ENCODE results near the gene CTU1. TPM values are rescaled to one million over a fixed set of nuclear protein-coding genes. Genes with fewer than 3 reads are reported as not detected.
"Not testable (repeated sequence)": the region's sequence is repeated elsewhere in the genome, so short reads cannot be mapped to it uniquely, and the experiment has no call there.

The CTU1 gene
- 9.2 TPM for total RNA-seq

DNA sequence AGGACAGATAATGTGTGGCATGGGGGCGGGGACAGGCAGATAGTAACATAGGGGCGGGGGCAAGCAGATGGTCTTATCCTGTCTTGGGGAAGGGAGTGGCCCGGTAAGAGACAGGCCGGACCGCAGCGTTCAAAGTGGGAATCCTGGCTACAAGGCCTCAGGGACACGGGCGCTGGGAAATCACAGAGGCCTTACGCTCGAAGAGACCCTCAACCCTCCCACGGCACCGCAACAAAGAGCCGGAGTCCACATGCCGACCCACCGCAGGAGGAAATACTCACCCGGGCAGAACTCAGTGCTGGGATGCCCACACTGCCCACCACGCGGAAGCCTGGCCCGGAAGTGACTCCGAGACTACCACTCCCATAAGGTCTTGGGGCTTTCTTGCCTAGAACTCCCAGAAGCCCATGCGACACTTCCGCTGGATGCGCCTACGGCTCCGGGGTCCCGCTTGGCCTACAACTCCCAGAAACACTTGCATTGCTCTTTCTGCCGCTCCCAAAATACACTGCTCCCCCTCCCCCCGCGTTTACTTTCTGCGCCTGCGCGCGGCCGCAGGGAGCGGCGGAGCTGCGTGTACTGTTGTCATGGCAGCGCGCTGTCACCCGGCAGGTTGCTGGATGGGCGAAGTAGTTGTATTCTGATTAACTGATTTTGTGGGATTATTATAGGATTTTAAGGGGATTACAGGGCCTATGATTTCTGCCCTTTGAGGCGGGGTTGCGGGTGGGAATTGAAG is at the start of gene CTU1:
Gene CTU1 (minus strand): TSS at position 344 of the 739 bp plus-strand sequence. CDS start 3,840 bp downstream, outside the sequence.
- DNase-seq (ENCODE audit: low read depth in 2 of 3, low spot score in 2 of 3), result peak; percentile 97 to 99 (median 99)

DNA sequence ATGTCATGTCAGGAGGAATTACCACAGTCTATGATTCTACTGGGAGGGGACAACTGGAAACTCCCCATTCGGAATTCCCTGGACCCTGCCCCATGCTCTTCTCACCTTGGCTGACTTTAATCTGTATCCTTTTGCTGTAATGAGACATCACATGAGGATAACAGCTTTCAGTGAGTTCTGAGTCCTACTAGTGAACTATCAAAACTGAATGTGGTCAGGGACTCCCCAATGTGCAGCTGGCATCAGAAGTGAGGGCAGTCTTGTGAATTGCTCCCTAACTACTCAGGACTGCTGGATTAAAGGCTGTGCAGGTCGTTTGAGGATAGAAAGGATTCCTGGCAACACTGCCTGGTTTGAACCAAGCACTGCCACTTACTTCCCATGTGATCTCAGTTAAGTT is 49.1 kb upstream of the CTU1 start:
- no peak for DNase-seq (ENCODE audit: low read depth in 2 of 3, low spot score in 2 of 3)

DNA sequence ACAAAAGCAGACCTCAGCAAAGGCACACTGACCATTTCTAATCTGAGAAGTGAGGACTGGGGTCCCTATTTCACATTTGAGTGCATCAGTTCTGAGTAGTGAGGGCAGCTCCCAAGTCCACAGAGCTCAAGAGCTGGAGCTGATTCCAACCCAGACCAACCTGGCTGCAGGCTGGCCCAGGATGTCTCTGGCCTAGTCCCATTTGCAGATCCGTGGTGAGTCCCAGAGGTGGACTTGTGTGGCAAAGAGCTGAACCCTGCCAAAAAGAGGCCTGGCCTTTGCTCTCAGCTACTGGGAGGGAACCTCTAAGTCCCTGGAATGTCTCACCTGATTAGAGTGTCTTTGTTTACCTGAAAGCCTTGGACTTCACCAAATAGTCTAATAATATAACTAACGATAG is 48.5 kb upstream of the CTU1 start:
- no peak for DNase-seq (ENCODE audit: low read depth in 2 of 3, low spot score in 2 of 3)

DNA sequence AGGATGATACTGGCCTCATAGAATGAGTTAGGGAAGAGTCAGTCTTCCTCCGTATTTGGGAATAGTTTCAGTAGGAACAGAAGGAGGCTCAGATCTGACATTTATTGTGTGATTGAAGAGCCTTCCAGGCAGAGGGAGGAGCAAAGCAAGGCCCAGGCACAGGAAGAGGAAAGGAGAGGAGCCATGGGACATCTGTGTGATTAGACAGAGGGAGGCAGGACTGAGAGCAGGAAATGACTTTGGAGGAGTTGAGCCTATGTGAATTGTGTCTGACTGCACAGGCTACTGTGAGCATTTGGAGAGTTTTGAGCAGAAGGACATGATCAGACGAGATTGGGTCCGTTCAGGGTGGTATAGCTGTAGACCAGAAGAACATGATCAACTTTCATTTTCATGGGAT is 42.4 kb upstream of the CTU1 start:
- no peak for DNase-seq (ENCODE audit: low read depth in 2 of 3, low spot score in 2 of 3)

DNA sequence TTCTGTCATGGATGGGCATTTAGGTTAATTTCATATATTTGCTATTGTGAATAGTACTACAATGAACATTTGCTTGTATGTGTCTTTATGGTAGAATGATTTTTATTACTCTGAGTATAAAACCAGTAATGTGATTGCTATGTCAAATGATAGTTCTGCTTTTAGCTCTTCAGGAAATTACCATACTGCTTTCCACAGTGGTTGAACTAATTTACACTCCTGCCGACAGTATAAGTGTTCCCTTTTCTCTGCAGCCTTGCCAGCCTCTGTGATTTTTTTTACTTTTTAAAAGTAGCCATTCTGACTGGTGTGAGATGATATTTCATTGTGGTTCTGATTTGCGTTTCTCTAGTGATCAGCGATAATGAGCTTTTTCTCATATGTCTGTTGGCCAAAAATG is 40.4 kb upstream of the CTU1 start:
- DNase-seq (ENCODE audit: low read depth in 2 of 3, low spot score in 2 of 3), result peak in 2 of 3 donors; percentile 19 to 73

DNA sequence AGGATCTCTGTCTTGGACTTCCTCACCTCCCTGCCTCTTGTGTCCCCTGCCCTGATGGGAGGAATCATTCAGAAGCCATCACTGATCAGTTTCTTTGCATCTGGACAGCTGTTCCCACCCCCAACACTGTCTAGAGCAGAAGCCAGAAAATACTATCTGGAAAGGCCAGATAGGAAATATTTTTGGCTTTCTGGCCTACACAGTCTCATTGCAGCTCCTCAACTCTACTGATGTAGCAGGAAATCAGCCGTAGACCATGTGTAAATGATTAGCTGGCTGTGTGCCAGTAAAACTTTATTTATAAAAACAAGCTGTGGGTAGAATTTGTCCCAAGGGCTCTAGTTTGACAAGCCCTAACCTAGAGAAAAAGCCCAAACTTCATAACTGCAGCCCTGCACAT is 39.5 kb upstream of the CTU1 start:
- DNase-seq (ENCODE audit: low read depth in 2 of 3, low spot score in 2 of 3), result peak in 1 of 3 donors; percentile 34

DNA sequence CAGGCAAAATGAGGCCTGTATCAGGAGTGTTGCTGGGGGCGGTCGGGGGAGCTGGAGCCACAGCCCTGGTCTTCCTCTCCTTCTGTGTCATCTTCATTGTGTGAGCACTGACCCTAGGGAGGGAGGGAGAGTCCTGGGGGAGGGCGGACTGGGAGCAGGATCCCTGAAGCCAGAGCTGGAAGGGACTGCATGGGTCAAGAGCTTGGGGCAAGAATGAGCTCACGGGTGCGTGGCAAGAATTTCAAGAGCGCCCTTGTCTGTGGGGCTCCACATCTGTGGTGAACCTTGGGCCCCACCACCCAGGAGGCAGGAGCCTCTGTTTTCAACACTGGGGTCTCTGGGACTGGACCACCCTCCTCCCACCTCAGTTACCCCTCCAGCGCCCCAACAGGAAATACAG is 38.5 kb upstream of the CTU1 start:
- DNase-seq (ENCODE audit: low read depth in 2 of 3, low spot score in 2 of 3), result no peak

DNA sequence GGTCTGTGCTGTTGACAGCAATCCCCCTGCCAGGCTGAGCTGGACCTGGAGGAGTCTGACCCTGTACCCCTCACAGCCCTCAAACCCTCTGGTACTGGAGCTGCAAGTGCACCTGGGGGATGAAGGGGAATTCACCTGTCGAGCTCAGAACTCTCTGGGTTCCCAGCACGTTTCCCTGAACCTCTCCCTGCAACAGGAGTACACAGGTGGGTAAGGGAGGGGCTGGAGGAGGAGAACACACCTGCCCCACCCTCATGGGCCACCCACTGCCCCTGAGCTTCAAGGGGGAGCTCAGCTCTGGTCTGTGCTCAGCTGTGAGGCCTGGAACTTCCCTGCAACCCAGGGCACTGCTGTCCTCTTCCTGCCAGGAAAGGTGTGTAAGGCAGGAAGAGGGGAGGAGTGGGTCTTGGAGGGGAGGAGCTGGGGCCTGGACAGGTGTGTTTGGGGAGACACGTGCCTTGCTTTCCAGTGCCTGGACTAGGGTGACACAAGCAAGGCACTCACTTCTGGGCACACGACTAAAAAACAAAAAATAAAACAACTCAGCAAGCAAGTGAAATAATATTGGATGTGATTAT is 37.8 kb upstream of the CTU1 start:
- DNase-seq (ENCODE audit: low read depth in 2 of 3, low spot score in 2 of 3), result no peak

DNA sequence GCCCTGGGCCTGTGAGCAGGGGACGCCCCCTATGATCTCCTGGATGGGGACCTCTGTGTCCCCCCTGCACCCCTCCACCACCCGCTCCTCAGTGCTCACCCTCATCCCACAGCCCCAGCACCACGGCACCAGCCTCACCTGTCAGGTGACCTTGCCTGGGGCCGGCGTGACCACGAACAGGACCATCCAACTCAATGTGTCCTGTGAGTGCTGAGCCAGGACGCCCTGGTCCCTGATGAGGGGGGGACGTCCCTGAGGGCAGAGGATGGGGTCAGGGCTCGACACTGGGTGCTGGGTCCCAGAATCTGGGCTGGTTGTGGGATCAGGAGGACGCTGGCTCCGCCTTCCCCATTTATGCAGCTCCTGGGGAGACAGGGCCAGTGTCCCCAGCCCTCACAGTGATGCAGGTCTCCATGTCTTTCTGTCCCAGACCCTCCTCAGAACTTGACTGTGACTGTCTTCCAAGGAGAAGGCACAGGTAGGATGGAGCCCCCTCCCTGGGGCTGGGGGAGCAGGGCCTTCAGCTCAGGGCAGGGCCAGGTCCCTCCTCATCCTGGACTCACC is 36.4 kb upstream of the CTU1 start:
- DNase-seq (ENCODE audit: low read depth in 2 of 3, low spot score in 2 of 3), result no peak

DNA sequence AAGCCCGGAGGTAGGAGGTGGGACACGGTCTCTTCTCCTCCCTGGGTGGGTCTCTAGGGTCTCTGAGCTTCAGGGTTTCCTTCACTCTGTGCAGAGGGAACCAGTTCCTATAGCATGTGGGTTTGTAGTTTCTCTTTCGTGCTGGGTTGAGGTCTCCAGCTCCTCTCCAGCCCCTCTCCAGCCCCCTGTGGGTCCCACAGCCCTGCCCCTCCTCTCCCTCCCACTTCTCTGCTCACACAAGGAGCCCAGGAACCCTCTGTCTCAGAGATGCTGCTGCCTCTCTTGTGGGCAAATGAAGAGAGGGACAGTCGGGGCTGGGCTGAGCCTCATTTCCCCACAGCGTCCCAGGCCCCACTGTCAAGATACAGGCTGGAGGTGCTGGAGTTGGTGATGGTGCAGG is 35.3 kb upstream of the CTU1 start:
- no peak for DNase-seq (ENCODE audit: low read depth in 2 of 3, low spot score in 2 of 3)

DNA sequence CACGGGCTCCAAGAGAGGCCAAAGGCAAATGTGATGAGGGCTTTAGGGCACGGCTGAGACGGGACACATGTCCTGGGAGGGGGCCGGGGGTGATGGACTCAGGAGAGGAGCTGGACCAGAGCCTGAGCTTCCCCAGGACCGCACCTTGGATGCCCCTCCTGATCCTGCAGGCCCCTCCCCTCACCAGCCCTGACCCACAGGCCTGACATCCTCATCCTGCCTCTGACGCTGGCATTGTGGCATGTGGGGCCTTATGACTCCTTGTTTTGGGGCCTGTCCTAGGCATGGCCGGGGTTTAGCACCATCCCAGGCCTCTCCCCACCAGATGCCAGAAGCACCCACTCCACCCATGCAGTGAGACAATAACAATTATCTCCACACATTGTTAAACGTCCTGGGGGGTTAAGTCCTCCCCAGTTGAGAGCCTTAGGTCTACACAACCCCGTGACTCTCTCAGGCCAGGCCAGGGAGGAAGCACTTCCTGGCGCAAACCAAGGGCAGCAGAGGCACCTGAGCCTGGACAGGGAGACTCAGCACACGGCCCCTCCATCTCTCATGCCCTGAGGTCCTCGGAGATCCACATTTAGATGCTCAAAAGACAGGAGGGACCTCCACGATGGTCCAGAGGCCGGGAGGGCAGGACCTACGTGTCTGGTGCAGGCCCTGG is 34.7 kb upstream of the CTU1 start:
- DNase-seq (ENCODE audit: low read depth in 2 of 3, low spot score in 2 of 3), result not testable (repeated sequence)

DNA sequence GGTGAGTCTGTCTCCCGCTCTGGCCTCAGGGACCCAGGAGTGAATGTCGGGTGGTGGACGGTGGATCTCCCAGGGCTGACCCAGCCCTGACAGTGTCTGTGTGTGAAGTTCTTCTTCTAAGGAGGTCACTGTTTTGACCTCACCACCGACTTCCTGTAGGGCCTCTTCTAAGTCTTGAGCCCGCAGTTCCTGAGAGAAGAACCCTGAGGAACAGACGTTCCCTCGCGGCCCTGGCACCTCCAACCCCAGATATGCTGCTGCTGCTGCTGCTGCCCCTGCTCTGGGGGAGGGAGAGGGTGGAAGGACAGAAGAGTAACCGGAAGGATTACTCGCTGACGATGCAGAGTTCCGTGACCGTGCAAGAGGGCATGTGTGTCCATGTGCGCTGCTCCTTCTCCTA is 33.9 kb upstream of the CTU1 start, which contains the start of gene SIGLEC7:
Gene SIGLEC7 (plus strand): TSS at position 183 of the 400 bp plus-strand sequence. CDS start 69 bp downstream, at position 252.
- DNase-seq (ENCODE audit: low read depth in 2 of 3, low spot score in 2 of 3), result no peak

DNA sequence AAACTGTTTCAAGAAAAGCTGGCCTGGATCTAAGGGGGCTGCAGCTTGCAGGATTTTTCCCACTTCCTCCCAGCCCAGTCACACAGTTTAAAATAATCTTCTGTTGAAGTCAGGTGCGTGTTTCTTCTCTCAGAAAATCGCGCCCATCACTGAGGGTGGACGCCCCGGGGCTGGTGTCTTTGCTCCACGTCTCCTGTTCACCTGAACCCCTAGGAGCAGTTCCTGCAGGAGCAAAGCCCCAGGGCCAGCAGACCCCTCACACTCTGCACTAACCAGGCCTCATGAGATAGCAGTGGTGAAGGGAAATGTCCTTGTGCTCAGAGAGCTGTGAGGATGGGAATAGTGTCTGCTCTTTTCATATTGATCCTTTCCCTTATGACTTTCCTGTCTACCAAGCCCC is 33.0 kb upstream of the CTU1 start:
- DNase-seq (ENCODE audit: low read depth in 2 of 3, low spot score in 2 of 3), result no peak

DNA sequence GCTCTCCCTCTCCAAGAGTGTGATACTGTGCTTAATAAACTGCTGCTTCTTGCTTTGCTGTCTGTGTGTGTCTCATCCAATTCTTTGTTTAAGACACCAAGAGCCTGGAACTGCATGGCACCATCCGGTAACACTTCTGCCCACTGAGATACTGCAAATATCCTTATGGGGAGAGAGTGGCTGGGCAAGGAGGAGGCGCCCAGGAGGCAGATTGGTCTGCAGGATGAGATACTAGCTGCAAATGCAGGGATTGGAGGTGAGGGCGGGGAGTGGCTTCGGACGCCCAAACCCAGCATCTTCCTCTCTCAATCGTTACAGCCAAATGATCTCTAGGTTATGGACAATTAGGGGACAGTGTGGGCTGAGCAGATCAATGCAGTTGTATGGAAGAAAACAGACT is 32.2 kb upstream of the CTU1 start:
- no peak for DNase-seq (ENCODE audit: low read depth in 2 of 3, low spot score in 2 of 3)

DNA sequence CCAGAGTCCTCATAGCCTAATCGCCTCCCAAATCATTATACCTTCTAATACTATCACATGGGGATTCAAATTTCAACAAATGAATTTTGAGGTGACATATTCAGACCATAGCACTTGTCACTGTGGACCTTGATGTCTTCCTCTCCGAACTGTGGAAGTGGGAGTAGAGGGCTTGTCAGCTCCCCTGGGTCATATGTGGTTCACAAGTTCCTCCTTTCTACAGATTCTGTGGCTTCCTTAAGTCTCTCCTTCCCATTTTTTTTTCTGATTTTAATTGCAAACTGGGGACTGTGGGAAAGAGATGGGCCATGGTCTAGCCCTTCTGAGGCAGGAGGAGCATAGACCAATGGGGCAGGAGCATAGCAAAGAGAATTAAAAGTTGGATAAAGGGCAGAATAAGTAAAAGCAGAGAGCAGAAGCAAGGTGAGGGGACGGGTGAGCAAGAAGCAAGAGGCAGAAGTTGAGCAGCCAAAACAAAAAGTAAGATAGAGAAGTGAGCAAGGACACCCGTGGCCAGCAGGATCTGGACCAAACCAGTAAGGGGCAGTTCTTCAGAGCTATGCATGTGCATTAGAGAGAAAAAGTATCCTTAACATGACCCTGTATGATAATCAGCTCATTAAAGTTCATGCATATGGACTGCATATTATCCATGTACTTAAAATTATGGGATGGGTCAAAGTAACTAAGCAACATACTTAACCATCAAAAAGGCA is 31.2 kb upstream of the CTU1 start:
- DNase-seq (ENCODE audit: low read depth in 2 of 3, low spot score in 2 of 3), result peak in 2 of 3 donors; percentile 30 to 54

DNA sequence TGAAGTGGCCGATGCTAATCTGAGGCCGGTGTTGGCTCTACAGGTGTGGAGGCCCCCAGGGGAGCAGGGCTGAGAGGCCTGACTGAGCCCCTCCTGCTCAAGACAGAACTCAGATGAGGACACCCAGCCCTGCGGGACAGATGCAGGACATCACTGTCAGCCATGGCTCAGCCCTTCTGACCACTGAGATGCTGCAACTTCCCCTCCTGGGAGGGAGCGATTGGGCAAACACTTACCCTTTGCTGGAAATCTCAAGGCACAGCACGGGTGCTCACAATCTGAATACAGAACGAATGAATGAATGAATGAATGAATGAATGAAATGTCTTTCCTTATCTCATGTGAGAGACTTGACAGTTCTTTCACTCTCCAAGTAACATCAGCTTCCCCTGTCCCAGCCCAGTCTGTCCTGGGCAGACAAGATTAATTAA is 30.4 kb upstream of the CTU1 start:
- DNase-seq (ENCODE audit: low read depth in 2 of 3, low spot score in 2 of 3), result no peak

DNA sequence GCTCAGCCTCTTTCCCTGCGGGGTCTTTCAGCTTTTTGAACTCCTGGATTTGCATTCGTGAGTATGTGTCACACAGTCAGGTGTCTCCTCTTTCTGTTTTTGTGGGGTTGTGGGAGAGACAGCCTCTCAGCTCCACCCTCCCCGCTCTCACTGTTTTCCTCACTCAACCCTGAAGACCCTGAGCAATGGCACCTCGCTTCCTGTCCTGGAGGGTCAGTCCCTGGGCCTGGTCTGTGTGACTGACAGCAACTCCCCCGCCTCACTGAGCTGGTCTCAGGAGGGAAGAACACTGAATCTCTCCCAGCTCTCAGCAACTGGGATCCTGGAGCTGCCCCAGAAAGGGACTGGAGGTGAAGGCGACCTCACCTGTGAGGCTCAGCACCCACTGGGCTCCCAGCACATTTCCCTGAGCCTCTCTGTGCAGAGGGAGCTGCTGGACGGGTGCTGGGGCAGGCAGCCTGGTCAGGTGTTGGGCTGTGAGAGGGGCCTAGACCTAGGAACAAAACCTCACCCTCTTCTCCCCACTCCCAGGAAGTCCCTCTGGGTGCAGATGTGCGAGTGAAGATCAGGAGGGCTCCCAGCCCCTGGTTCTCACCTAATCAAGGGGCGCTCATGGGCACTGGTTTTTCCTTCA is 29.7 kb upstream of the CTU1 start:
- DNase-seq (ENCODE audit: low read depth in 2 of 3, low spot score in 2 of 3), result no peak

DNA sequence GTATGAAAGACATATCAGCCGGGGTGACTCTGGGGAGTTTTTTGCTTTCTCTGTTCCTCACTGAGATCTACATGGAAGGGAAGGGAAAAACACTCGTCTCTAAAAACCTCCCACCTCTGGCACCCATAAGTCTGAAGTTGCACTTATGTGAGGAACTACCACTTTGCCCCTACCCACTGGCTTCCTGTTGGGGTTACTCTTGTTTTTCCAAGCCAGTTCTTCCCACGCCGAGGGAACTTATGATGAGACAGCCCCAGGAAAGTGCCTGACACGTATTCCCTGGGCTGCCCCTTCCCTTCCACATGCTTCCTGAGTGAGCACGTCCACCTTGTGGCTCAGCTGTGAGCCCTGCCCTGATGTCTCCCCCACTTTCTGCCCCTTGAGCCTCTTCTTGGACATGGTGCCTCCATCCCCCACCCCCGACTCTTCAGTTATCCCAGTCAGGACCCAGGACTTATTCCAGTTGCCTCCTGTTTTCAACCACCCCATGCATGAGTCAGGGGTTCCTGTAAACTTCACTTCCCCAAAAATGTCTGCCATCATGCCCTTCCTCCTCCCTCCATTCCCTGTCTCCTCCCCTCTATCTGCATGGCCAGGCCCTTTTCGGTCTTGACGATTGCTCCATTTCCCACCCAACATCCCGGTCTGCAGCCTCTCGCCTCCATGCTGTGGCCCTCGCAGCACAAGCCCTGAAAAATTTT is 28.8 kb upstream of the CTU1 start:
- peak in 2 of 3 donors; percentile 36 to 40 for DNase-seq (ENCODE audit: low read depth in 2 of 3, low spot score in 2 of 3)

DNA sequence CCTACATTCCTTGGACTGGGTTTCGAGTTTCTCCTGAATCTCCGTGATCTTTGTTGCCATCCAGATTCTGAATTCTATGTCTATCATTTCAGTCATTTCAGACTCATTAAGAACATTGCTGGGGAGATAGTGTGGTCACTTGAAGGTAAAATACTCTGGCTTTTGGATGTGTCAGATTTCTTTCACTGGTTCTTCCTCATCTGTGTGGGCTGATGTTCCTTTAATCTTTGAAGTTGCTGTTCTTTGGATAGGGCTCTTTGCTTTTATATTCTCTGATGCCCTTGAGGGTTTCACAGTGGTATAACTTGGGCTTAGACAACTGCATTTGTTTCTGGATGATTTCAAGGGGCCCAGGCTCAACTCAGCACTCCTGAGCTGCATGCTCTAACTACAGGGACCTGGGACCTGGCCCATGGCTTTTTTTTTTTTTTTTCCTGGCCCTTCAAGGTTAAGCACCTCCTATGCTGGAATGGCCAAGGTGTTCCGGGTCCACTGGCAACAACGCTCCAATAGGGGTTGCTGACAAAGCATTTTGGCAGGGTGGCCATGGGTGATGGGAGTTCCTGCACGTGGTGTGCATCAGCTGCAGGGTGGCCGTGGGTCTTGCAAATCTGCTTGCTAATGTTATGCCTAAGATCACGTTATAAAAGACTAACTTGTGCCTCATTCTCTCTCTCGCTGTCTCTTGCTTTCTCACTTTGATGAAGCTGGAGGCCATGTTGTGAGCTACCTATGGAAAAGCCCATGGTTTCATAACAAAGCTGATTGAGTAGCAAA is 28.0 kb upstream of the CTU1 start:
- DNase-seq (ENCODE audit: low read depth in 2 of 3, low spot score in 2 of 3), result no peak
